HG02588 (cell line): ENCODE results near the gene IP6K1.
A peak's percentile ranks its signal among the peaks of the same experiment; 100 is the strongest.
"Not testable (repeated sequence)": the region's sequence is repeated elsewhere in the genome, so short reads cannot be mapped to it uniquely, and the experiment has no call there.

ENCODE experiments used
- ATAC-seq: cut with Tn5 transposase; IDR thresholded peaks from one replicate; pipeline ENCODE4 v1.9.1; 2021; ENCODE audit warnings: mild to moderate bottlenecking, moderate library complexity; ENCODE audit not compliant: unreplicated experiment

IP6K1 gene

GRCh38 chr3:49786357-49787181, at the start of gene IP6K1:
Gene IP6K1, minus strand, starts transcription at chr3:49786542. Its CDS starts 38,502 bp downstream, at chr3:49748040.
- peak; percentile 95 for ATAC-seq

DNA sequence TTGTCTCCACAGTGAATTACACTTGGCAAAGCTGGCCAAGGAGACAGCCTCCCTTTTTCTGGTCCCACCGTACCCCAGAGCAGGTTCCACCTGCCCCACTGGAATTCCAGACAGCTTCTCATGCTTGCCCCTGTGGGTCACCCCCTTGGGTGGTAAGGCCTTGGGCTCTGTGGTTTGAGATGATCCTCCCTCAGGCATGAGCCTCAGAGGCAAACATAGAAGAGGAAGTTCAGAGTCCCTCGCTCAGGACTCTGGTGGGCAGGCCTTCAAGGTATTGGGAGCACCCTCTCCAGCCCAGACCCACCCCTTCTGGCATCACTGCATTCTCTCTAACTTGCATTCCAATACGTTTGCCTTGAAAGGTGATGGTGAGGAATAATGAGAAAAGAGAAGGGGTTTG, 45.0 kb upstream of the IP6K1 start:
- no peak for ATAC-seq

DNA sequence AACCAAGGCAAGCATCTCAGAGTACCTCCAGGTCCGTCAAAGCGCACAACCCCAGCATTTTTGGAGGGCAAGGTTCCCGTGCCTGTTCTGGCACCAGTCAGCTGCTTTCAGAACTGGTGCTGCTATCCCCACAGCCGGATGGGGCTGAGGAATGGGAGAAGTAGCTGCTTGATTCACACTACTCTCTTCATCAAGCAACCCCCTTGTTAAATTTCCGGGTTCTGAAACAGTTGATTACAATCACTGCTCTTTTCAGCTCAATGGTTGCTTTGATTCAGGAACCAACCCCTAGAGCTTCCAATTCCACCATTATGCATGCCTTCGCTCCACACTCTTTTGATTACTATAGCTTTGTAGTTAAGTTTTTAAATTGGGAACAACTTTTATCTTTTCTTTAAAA, 39.7 kb upstream of the IP6K1 start:
- no peak for ATAC-seq

GRCh38 chr3:49823131-49823530, 36.8 kb upstream of the IP6K1 start:
- ATAC-seq: not testable (repeated sequence)

DNA sequence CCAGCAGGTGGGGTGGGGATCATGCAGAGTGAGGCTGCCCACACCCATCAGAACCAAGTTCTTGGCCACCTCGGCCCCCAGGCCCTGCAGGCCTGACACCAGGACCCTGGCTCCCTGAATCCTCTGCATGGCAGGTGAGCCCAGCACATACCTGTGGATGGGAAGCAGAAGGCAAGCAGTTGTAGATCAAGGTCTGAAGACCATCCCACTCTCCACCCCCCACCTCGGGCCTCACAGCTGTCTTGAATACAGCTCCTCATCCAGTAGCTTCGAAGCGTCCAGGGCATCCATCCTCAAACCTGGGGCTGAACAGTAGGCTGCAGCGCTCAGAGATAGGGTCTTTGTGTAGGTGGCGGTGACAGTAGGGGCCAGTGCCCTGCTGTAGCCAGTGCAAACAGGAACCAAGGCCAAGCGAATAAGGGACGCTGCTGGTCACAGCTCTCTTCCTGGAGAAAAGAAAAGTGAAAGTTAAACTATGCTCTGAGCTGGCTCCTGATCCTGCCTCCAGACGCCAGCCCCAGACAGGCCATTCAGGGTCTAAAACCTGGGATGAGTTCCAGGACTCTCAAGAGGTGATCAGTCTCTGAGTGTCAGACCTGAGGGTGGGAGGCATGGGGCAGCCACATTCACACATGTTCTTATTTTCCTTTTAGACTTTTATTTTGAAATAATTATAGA, 27.3 kb upstream of the IP6K1 start, which contains the start of gene UBA7:
TSS of gene UBA7 (minus strand) at position 457 of the 678 bp plus-strand sequence. CDS start at position 291, 166 bp downstream.
- no peak for ATAC-seq

DNA sequence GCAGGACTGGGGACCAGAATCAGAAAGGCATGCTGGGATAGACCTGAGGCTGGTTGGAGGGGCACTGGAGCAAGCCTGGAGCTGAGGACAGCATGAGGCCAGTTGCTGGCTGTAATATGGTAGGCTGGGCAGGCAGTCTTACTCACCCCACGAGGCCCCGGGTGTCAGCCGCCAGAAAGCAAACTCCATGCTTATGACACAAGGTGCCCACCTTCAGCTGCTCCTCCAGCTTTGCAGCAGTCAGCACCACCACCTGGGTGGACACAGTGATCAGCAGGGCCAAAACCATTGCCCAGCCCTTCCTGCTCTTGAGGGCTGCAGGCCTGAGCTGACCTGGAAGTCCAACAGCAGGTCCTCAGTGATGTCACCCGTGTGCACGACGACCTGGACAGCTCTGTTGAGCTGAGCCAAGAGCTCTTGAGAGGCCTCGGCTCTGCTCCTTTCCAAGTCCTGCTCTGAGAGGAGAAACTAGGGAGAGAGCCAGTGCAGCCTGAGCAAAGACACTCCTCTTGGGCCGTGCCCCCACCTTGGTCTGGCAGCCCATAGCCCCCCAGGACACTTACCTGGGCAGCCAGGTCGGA, 26.7 kb upstream of the IP6K1 start:
- no peak for ATAC-seq

DNA sequence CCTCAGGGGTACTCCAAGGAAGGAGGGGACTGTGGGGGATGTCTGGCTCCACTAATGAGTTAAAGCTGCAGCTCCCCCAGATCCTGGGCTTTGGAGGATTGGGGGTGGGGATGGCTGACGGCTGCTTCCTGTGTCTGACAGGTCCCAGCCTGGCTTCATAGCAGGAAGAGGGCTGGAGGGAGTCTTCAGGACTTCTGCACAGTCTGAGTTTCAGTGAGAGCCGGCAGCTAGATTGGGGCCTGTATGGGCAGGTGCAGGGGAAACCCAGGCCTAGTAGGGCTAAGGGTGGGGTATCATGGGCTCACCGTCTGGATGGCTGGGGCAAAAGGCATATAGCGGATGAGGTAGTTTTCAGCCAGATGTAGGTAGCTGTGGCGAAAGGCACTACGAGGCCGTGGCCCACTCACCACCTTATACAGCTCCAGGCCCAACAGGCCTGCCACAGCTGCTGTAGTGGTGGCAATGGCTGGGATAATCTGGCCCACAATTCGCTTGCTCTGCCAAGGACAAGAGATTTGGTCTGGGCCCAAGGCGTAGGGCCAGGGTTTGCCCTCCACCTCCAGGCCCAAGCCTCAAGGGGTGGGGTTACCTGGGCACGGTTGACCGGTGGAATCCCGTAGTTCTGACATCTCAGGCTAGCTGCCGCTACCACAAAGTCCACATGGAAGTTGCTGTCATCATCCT, 21.2 kb upstream of the IP6K1 start:
- no peak for ATAC-seq

- ATAC-seq: no peak
Observed at GRCh38 chr3:49806850-49807249, 20.5 kb upstream of the IP6K1 start.

DNA sequence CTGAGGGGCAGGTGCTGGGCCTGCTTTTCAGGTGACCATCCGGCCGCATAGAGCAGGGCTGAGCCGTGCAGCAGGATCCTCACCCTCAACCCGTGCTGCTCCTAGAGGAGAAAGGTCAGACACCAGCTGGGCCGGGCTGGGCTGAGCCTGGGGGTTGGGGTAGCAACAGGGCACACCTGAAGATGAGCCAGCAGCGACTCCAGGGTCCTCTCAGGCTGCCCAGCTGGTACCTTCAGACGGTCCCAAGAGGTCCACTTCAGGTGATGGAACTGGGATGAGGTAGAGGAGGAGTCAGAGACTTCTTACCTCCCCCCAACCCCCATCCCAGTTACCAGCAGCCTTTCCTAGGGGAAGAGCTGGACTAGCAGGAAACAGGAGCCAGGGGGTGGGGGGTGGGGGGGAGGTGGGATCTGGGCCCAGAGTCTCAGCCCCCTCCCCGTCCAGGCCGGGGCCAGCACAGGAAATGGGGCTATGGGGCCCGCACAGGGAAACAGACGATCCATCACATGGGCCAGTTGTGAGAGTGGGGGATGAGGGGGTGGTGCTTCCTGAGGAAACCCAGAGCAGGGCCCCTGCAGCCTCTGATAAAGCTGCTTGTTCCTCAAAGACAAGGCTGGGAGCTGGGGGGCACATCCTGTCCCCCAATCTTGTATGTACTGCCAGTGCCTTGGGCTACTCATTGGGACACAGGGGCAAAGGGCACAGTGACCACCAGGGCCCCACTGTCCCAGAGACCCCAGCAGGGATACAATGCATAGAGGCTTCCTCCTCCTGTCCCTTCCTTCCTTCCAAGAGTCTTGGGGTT, 19.8 kb upstream of the IP6K1 start:
- no peak for ATAC-seq

DNA sequence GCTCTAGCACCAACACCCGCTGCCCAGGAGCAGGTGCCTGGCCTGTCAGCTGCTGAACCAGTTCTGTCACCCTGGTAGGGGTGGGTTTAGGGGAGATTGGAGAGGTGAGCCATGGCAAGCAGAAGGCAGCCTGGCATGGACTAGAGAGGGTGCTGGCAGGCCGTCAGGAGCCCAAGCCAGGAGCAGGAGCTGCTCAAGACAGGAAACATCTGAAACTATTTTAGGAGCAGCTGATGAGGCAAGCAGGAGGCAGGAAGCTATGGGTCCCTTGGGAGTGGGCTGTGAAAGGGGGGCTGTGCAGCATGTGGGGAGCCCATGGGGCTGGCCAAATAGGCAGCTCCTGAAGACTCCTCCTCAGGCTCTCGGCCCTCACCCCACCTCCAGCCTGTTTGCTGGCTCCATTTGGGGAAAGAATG, 19.0 kb upstream of the IP6K1 start:
- no peak for ATAC-seq

DNA sequence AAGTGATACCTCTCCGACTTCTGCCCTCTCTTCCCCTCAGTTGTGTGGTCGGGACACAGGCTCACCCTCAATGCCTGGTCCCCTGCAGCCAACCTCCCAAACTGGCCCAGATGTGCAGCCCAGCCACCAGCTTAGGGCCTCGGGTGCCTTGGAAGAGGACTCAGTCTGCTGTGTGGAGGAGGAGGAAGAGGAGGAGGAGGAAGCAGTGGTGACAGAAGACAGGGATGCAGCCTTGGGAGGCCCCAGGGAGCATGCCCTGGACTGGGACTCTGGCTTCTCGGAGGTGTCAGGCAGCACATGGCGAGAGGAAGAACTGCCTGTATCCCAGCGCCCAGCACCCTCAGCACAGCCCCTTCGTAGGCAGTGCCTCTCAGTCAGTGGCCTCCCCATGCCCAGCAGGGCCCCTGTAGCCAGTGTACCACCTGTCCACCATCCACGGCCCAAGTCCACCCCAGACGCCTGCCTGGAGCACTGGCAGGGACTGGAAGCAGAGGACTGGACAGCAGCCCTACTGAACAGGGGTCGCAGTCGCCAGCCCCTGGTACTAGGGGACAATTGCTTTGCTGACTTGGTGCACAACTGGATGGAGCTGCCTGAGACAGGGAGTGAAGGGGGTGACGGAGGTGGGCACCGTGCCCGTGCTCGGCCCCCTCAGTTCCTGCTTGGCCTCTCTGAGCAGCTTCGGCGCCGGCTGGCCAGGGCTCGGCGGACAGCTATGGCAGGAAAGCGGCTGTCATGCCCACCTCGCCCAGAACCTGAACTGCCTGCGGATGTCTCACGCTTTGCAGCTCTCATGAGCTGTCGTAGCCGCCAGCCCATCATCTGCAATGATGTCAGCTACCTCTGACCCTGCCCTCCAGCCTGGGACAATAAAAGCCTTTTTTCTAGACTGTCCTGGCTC, 18.0 kb upstream of the IP6K1 start:
- ATAC-seq: no peak

DNA sequence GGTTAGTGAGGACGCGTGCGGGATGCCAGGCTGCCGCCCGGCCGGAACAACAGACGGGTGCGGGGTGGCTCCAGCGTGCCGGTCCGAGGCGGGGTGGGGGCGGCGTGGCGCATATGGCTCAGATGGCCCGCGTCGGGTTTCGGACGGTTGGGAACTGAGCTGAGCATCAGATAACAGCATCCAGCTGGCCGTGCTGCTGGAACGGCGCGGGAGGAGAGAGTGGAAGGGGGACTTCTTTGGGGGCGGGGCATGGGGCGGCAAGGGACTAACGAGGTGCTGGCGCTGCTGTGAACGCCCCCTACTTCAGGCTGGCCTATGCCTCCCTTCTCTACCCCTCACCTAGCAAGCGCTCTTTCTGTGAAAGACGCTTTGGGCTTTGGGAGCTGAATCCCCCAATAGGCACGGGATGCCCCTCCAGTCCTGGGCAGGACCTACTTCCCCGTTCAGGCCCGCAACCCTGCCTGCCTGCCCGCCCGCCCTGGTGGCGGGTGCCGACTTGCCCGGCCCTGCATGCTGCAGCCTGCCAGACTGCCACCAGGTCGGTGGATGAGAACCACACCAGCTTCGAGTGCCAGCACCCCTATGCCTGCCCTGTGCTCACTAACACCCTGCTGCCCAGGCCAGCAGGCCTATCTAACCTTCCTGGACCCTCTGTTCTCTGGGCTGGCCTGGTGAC, 17.3 kb upstream of the IP6K1 start:
- peak; percentile 17 for ATAC-seq

DNA sequence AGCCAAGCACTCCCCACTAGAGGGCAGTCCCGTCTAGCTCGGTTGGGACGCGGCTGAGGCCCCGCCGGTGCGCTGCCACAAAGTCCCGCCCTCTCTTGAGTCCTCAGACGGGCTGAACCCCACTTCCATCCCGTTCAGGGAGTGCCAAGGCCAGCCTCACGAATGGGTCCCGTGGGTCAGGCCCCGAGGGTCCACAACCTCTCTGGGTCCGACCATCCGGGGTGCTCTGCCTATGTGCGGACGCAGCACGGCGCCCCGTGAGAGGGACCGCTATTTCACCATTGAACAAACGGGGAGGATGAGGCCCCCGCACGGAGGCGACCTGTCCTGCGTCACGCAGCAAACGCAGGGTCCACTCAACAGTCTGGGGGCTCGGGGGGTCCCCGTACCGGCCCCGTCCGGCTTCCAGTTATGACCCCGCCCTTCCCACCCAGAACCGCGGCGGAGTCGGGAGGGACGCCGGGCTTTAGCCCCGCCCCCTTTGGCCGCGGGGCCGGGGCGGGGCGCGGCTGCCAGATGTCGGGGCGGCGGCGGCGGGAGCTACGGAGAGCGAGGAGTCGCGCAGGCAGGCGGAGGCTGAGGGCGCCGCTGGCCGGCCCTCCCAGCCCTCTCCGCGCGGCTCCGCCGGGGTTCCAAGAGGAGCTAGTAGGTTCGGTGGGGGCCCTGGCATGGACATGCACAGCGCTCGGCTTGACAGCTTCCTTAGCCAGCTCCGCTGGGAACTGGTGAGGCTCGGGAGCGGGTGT, 16.6 kb upstream of the IP6K1 start, which contains the start of gene INKA1:
TSS of gene INKA1 (plus strand) at position 543 of the 746 bp plus-strand sequence. CDS start at position 675, 132 bp downstream.
- peak; percentile 63 for ATAC-seq

DNA sequence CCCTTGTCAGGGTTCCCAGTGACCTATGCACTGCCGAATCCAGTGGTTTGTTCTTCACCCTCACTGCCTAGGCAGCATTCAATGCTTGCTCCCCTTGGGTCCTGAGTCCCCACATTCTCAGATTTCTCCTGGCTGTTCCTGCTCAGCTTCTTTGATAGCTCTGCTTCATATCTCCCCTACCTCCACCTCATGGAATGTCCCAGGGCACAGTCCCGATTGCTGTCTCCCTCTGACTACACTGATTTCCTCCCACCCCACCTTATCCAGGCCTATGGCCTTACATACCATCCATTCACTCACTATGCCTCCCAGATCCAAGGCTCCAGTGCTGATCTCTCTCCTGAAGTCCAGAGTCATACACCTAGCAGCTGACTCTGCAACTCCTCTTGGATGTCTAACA, 14.8 kb upstream of the IP6K1 start:
- ATAC-seq: no peak

- ATAC-seq: no peak
Observed at GRCh38 chr3:49799761-49800160, 13.4 kb upstream of the IP6K1 start, which contains the start of gene CDHR4. Gene CDHR4, minus strand, starts transcription at chr3:49799873. Its CDS starts 61 bp downstream, at chr3:49799812.

GRCh38 chr3:49799105-49799504, 12.8 kb upstream of the IP6K1 start:
- no peak for ATAC-seq

DNA sequence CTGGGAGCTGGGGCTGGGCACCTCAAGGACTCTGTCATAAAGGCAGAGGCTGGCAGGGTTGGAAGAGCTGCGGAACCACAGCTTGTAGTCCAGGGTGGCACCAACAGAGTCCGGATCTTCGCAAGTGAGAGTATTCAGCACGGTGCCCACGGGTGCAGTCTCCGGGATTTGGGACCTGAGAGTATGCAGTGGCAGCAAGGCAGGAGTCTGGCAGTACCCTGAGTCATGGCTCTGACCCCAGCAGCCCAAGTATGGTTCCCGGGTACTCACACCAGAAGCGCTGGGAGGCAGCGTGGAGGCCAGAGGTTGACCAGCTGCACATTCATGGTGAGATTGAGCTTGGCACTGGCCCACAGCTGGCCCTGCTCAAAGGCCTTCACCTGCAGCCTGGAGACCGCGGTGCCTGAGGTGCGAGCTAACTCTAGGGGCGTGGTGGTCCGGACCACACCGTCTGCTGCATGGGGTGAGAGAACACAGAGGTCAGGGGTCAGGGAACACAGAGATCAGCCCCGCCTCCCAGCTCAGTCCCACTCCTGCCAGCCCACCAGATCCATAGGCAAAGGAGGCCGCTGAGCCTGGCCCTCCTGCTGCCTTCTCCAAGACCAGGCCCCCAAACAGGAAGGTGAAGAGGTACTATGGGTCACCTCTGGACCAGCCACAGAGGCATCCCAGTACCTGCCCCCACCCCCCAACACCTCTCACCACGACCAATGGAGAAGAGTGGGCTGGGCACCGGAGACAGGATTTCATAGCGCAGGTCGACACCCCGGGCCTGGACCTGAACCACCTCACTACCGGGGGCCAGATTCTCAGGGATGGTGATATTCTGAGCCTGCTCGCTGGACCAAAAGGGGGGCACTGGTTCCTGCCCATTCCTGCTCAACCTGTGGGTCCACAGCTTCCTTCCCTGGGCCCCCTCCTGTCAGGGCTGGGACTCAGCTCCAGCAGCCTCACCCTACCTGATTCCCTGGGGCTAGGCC, 8.9 kb upstream of the IP6K1 start:
- no peak for ATAC-seq
